Measurements from ENCODE around the gene CTLA4.
"Not testable (repeated sequence)": the region's sequence is repeated elsewhere in the genome, so short reads cannot be mapped to it uniquely, and the experiment has no call there.

CTLA4 gene

GRCh38 chr2:203873461-203873860 is 5.9 kb downstream of the CTLA4 start:
- H3K4me3 ChIP-seq (ENCODE audit: low read length in 2 of 2) = no peak overlapping the region
- H3K27ac ChIP-seq (ENCODE audit: low read depth in 2 of 2, low read length in 2 of 2) = no peak overlapping the region
- no peaks in the 10 kb centered on the region for H3K36me3 ChIP-seq (ENCODE audit: control insufficient read depth in 2 of 2, insufficient read depth in 2 of 2, low read length in 2 of 2)
- H3K4me1 ChIP-seq (ENCODE audit: control insufficient read depth in 2 of 2, insufficient read depth in 2 of 2, low read length in 2 of 2) = no peaks in the 10 kb centered on the region
- no peaks in the 10 kb centered on the region for H3K27me3 ChIP-seq (ENCODE audit: control insufficient read depth in 2 of 2, insufficient read depth in 2 of 2, low read length in 2 of 2)
- H3K9ac ChIP-seq (ENCODE audit: low read depth in 1 of 2, low read length in 2 of 2) = no peak overlapping the region
- no peaks in the 10 kb centered on the region for H3K9me3 ChIP-seq (ENCODE audit: control insufficient read depth in 2 of 2, low read length in 2 of 2)

GRCh38 chr2:203873921-203874631 is 6.5 kb downstream of the CTLA4 start:
- Histone ChIP-seq H3K9ac (ENCODE audit: low read depth in 1 of 2, low read length in 2 of 2) (no peak overlapping the region), H3K4me1 (ENCODE audit: control insufficient read depth in 2 of 2, insufficient read depth in 2 of 2, low read length in 2 of 2) (no peaks in the 10 kb centered on the region), H3K27me3 (ENCODE audit: control insufficient read depth in 2 of 2, insufficient read depth in 2 of 2, low read length in 2 of 2) (no peaks in the 10 kb centered on the region), H3K27ac (ENCODE audit: low read depth in 2 of 2, low read length in 2 of 2) (no peak overlapping the region), H3K4me3 (ENCODE audit: low read length in 2 of 2) (no peak overlapping the region), H3K9me3 (ENCODE audit: control insufficient read depth in 2 of 2, low read length in 2 of 2) (no peaks in the 10 kb centered on the region), H3K36me3 (ENCODE audit: control insufficient read depth in 2 of 2, insufficient read depth in 2 of 2, low read length in 2 of 2) (no peaks in the 10 kb centered on the region)

GRCh38 chr2:203875471-203875870 is 7.9 kb downstream of the CTLA4 start:
- Histone ChIP-seq H3K4me3 (ENCODE audit: low read length in 2 of 2) (no peak overlapping the region), H3K4me1 (ENCODE audit: control insufficient read depth in 2 of 2, insufficient read depth in 2 of 2, low read length in 2 of 2) (no peaks in the 10 kb centered on the region), H3K27me3 (ENCODE audit: control insufficient read depth in 2 of 2, insufficient read depth in 2 of 2, low read length in 2 of 2) (no peaks in the 10 kb centered on the region), H3K27ac (ENCODE audit: low read depth in 2 of 2, low read length in 2 of 2) (no peak overlapping the region), H3K9me3 (ENCODE audit: control insufficient read depth in 2 of 2, low read length in 2 of 2) (no peaks in the 10 kb centered on the region), H3K36me3 (ENCODE audit: control insufficient read depth in 2 of 2, insufficient read depth in 2 of 2, low read length in 2 of 2) (no peaks in the 10 kb centered on the region), H3K9ac (ENCODE audit: low read depth in 1 of 2, low read length in 2 of 2) (no peak overlapping the region)

- Histone ChIP-seq H3K27me3 (ENCODE audit: control insufficient read depth in 2 of 2, insufficient read depth in 2 of 2, low read length in 2 of 2) (no peaks in the 10 kb centered on the region), H3K27ac (ENCODE audit: low read depth in 2 of 2, low read length in 2 of 2) (no peak overlapping the region), H3K9ac (ENCODE audit: low read depth in 1 of 2, low read length in 2 of 2) (no peak overlapping the region), H3K4me3 (ENCODE audit: low read length in 2 of 2) (no peak overlapping the region), H3K4me1 (ENCODE audit: control insufficient read depth in 2 of 2, insufficient read depth in 2 of 2, low read length in 2 of 2) (no peaks in the 10 kb centered on the region), H3K36me3 (ENCODE audit: control insufficient read depth in 2 of 2, insufficient read depth in 2 of 2, low read length in 2 of 2) (no peaks in the 10 kb centered on the region), H3K9me3 (ENCODE audit: control insufficient read depth in 2 of 2, low read length in 2 of 2) (no peaks in the 10 kb centered on the region)
Observed at GRCh38 chr2:203876328-203876727, 8.8 kb downstream of the CTLA4 start.

GRCh38 chr2:203878063-203878462 is 10.5 kb downstream of the CTLA4 start:
- Histone ChIP-seq H3K4me1 (ENCODE audit: control insufficient read depth in 2 of 2, insufficient read depth in 2 of 2, low read length in 2 of 2) (no peaks in the 10 kb centered on the region), H3K9me3 (ENCODE audit: control insufficient read depth in 2 of 2, low read length in 2 of 2) (no peaks in the 10 kb centered on the region), H3K27me3 (ENCODE audit: control insufficient read depth in 2 of 2, insufficient read depth in 2 of 2, low read length in 2 of 2) (no peaks in the 10 kb centered on the region)

GRCh38 chr2:203880557-203881125 is 13.1 kb downstream of the CTLA4 start:
- H3K9me3 ChIP-seq (ENCODE audit: control insufficient read depth in 2 of 2, low read length in 2 of 2) = no peaks in the 10 kb centered on the region
- H3K4me1 ChIP-seq (ENCODE audit: control insufficient read depth in 2 of 2, insufficient read depth in 2 of 2, low read length in 2 of 2) = no peaks in the 10 kb centered on the region
- no peak overlapping the region for H3K27ac ChIP-seq (ENCODE audit: low read depth in 2 of 2, low read length in 2 of 2)
- no peaks in the 10 kb centered on the region for H3K27me3 ChIP-seq (ENCODE audit: control insufficient read depth in 2 of 2, insufficient read depth in 2 of 2, low read length in 2 of 2)
- H3K9ac ChIP-seq (ENCODE audit: low read depth in 1 of 2, low read length in 2 of 2) = no peak overlapping the region
- H3K36me3 ChIP-seq (ENCODE audit: control insufficient read depth in 2 of 2, insufficient read depth in 2 of 2, low read length in 2 of 2) = no peaks in the 10 kb centered on the region
- H3K4me3 ChIP-seq (ENCODE audit: low read length in 2 of 2) = no peak overlapping the region

More at GRCh38 chr2:203878063-203878462, 10.5 kb downstream of the CTLA4 start:
- no peak overlapping the region for H3K9ac ChIP-seq (ENCODE audit: low read depth in 1 of 2, low read length in 2 of 2)
- H3K4me3 ChIP-seq (ENCODE audit: low read length in 2 of 2) = no peak overlapping the region
- no peaks in the 10 kb centered on the region for H3K36me3 ChIP-seq (ENCODE audit: control insufficient read depth in 2 of 2, insufficient read depth in 2 of 2, low read length in 2 of 2)
- no peak overlapping the region for H3K27ac ChIP-seq (ENCODE audit: low read depth in 2 of 2, low read length in 2 of 2)

- H3K27me3 ChIP-seq (ENCODE audit: control insufficient read depth in 2 of 2, insufficient read depth in 2 of 2, low read length in 2 of 2); H3K9ac ChIP-seq (ENCODE audit: low read depth in 1 of 2, low read length in 2 of 2); H3K9me3 ChIP-seq (ENCODE audit: control insufficient read depth in 2 of 2, low read length in 2 of 2); H3K4me1 ChIP-seq (ENCODE audit: control insufficient read depth in 2 of 2, insufficient read depth in 2 of 2, low read length in 2 of 2); H3K36me3 ChIP-seq (ENCODE audit: control insufficient read depth in 2 of 2, insufficient read depth in 2 of 2, low read length in 2 of 2); H3K4me3 ChIP-seq (ENCODE audit: low read length in 2 of 2); H3K27ac ChIP-seq (ENCODE audit: low read depth in 2 of 2, low read length in 2 of 2): not testable (repeated sequence)
Observed at GRCh38 chr2:203881185-203881584, 13.6 kb downstream of the CTLA4 start.

GRCh38 chr2:203882551-203882950 is 15.0 kb downstream of the CTLA4 start:
- H3K9me3 ChIP-seq (ENCODE audit: control insufficient read depth in 2 of 2, low read length in 2 of 2) = no peaks in the 10 kb centered on the region
- H3K4me1 ChIP-seq (ENCODE audit: control insufficient read depth in 2 of 2, insufficient read depth in 2 of 2, low read length in 2 of 2) = no peaks in the 10 kb centered on the region
- H3K4me3 ChIP-seq (ENCODE audit: low read length in 2 of 2) = no peak overlapping the region
- no peak overlapping the region for H3K27ac ChIP-seq (ENCODE audit: low read depth in 2 of 2, low read length in 2 of 2)
- no peaks in the 10 kb centered on the region for H3K27me3 ChIP-seq (ENCODE audit: control insufficient read depth in 2 of 2, insufficient read depth in 2 of 2, low read length in 2 of 2)
- H3K9ac ChIP-seq (ENCODE audit: low read depth in 1 of 2, low read length in 2 of 2) = no peak overlapping the region
- H3K36me3 ChIP-seq (ENCODE audit: control insufficient read depth in 2 of 2, insufficient read depth in 2 of 2, low read length in 2 of 2) = no peaks in the 10 kb centered on the region

- no peaks in the 10 kb centered on the region for H3K9me3 ChIP-seq (ENCODE audit: control insufficient read depth in 2 of 2, low read length in 2 of 2)
- H3K4me3 ChIP-seq (ENCODE audit: low read length in 2 of 2) = no peak overlapping the region
- H3K9ac ChIP-seq (ENCODE audit: low read depth in 1 of 2, low read length in 2 of 2) = no peak overlapping the region
- no peaks in the 10 kb centered on the region for H3K27me3 ChIP-seq (ENCODE audit: control insufficient read depth in 2 of 2, insufficient read depth in 2 of 2, low read length in 2 of 2)
- H3K4me1 ChIP-seq (ENCODE audit: control insufficient read depth in 2 of 2, insufficient read depth in 2 of 2, low read length in 2 of 2) = no peaks in the 10 kb centered on the region
- no peak overlapping the region for H3K27ac ChIP-seq (ENCODE audit: low read depth in 2 of 2, low read length in 2 of 2)
- H3K36me3 ChIP-seq (ENCODE audit: control insufficient read depth in 2 of 2, insufficient read depth in 2 of 2, low read length in 2 of 2) = no peaks in the 10 kb centered on the region
Observed at GRCh38 chr2:203886661-203887151, 19.1 kb downstream of the CTLA4 start.

- Histone ChIP-seq H3K27ac (ENCODE audit: low read depth in 2 of 2, low read length in 2 of 2) (no peak overlapping the region), H3K4me3 (ENCODE audit: low read length in 2 of 2) (no peak overlapping the region), H3K9ac (ENCODE audit: low read depth in 1 of 2, low read length in 2 of 2) (no peak overlapping the region), H3K36me3 (ENCODE audit: control insufficient read depth in 2 of 2, insufficient read depth in 2 of 2, low read length in 2 of 2) (no peaks in the 10 kb centered on the region), H3K4me1 (ENCODE audit: control insufficient read depth in 2 of 2, insufficient read depth in 2 of 2, low read length in 2 of 2) (no peaks in the 10 kb centered on the region), H3K27me3 (ENCODE audit: control insufficient read depth in 2 of 2, insufficient read depth in 2 of 2, low read length in 2 of 2) (no peaks in the 10 kb centered on the region), H3K9me3 (ENCODE audit: control insufficient read depth in 2 of 2, low read length in 2 of 2) (no peaks in the 10 kb centered on the region)
Observed at GRCh38 chr2:203887677-203888076, 20.1 kb downstream of the CTLA4 start.

Measured in mucosa of rectum (tissue), 2 donors.